Activated CD8-positive, alpha-beta memory T cell treated with anti-CD3 and anti-CD28 coated beads, Interleukin-2, amount 50 U/mL, for 4 hours (primary cell): ENCODE measurements around the gene CFTR.

Experiments used
- DNase-seq: peaks from one replicate; pipeline ENCODE4 v3.0.0-alpha.2; 2020

Gene CFTR

DNA sequence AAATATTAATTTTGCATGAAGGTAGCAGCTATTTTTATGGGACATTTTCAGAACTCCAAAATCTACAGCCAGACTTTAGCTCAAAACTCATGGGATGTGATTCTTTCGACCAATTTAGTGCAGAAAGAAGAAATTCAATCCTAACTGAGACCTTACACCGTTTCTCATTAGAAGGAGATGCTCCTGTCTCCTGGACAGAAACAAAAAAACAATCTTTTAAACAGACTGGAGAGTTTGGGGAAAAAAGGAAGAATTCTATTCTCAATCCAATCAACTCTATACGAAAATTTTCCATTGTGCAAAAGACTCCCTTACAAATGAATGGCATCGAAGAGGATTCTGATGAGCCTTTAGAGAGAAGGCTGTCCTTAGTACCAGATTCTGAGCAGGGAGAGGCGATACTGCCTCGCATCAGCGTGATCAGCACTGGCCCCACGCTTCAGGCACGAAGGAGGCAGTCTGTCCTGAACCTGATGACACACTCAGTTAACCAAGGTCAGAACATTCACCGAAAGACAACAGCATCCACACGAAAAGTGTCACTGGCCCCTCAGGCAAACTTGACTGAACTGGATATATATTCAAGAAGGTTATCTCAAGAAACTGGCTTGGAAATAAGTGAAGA, 112.3 kb downstream of the CFTR start:
- no peak for DNase-seq

DNA sequence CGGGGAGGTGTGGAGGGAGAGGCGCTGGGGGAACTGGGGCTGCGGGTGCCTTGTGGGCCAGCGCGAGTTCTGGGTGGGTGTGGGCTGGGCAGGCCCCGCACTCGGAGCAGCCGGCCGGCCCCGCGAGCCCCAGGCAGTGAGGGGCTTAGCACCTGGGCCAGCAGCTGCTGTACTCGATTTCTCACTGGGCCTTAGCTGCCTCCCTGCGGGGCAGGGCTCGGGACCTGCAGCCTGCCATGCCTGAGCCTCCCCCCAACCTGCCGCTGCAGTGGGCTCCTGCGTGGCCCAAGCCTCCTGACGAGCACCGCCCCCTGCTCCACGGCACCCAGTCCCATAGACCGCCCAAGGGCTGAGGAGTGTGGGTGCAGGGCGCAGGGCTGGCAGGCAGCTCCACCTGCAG, 116.3 kb downstream of the CFTR start:
- DNase-seq = no peak

DNA sequence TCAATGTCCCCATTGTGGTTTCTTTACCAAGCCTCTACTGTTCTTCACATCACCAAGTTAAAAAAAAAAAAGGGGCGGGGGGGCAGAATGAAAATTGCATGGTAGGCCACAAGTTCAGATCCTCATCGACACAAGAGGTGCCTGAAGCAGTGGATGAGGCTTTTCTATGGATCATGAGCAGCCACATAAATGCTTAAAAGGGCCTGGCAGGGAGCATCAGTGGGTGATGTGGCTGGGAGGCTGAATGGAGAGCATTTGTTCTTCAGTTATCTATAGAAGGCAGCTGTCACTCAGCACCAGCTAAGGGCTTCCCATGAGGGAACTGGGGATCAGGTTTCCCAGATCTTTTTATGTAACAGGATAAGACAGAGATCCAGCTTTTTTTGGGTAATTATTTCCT, 117.9 kb downstream of the CFTR start:
- DNase-seq = no peak

DNA sequence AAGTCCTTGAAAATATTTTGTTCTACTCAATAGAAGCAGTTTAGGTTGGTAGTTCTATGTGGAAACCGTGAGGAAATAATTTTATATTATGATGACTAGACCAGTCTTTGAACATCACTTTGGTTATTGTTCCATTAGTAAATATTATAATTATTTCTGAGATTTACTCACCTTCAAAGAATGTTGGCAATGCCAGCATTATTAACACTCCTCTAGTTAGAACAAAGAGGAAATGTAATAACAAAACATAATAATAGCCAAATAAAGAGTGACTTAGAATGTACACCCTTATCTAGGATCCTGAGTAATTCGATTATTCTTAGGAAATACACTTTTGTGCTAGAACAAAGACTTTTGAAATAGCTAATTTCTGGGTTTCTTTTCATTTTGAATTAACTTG, 121.1 kb downstream of the CFTR start:
- DNase-seq = no peak

DNA sequence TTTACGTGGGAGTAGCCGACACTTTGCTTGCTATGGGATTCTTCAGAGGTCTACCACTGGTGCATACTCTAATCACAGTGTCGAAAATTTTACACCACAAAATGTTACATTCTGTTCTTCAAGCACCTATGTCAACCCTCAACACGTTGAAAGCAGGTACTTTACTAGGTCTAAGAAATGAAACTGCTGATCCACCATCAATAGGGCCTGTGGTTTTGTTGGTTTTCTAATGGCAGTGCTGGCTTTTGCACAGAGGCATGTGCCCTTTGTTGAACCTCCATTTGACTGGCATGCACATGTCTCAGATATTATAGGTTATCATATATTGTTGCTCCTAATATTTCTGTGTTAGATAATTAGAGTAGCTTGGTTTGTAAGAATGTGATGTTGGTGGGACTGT, 123.8 kb downstream of the CFTR start:
- DNase-seq = no peak

DNA sequence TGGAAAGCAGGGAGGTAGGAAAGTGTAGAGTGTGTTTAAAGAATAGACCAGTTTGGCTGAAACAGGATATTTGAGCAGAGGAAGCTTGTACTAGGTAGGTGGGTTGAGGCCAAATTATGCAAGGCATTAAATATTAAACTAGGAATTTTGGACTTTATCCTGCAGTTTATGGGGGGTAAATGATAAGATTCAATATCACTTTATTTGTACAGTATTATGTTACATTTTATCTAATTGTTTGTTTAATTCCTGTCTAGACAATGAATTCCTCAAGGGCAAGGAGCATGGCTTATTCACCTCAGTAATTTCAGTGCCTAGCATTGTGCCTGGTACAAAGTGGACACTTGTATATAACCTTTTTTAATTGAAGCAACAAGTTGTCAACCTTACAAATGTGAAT, 125.9 kb downstream of the CFTR start:
- no peak for DNase-seq

DNA sequence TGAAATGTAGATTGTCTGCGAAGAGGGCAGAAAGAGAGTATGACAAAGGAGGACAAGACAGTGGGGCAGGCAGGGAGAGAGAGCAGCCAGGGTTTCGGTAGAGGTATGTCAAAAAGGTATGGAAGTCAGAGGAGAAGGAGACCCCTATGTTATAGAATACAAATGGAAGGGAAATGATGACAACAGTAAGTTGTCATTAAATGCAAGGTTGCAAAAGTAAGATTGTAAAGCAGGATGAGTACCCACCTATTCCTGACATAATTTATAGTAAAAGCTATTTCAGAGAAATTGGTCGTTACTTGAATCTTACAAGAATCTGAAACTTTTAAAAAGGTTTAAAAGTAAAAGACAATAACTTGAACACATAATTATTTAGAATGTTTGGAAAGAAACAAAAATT, 126.3 kb downstream of the CFTR start:
- DNase-seq = no peak

DNA sequence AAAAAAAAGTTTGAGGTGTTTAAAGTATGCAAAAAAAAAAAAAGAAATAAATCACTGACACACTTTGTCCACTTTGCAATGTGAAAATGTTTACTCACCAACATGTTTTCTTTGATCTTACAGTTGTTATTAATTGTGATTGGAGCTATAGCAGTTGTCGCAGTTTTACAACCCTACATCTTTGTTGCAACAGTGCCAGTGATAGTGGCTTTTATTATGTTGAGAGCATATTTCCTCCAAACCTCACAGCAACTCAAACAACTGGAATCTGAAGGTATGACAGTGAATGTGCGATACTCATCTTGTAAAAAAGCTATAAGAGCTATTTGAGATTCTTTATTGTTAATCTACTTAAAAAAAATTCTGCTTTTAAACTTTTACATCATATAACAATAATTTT, 130.6 kb downstream of the CFTR start:
- DNase-seq = no peak

DNA sequence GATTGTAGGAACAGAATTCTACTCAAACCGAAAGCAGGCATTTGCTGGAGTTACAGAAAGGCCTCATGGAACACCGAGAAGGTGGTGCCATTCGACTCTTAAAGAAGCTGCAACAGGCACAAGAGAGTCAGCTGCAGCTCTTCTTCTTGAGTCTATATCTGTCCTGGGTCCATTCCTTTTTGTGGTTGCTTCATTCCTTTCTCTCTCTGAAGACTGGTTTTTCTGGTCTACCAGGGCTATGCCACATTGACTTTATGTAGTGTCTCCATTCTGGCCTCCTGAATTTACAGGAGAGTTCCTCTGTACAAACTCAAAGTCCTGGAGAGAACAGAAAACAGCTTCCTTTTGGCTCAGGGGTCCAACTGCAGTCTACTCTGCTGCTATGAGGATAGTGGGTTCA, 132.8 kb downstream of the CFTR start:
- no peak for DNase-seq

DNA sequence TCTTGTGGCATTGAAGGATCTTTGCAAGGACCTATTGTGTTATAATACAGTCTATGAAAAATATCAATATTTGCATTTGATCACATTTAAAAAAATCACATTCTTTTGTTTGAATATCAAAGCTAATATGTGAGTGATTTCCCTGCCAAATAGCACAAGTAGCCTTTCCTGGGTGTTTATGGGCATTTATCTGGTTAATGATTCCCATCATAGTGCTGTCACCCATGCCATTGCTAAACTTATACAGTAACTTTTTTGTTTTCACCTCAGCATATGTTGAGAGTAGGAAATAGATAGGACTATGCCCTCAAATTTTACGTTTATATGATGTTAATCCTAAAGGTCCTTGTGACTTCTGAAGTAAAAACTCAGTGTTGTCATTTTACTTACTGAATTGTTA, 136.9 kb downstream of the CFTR start:
- DNase-seq = no peak

DNA sequence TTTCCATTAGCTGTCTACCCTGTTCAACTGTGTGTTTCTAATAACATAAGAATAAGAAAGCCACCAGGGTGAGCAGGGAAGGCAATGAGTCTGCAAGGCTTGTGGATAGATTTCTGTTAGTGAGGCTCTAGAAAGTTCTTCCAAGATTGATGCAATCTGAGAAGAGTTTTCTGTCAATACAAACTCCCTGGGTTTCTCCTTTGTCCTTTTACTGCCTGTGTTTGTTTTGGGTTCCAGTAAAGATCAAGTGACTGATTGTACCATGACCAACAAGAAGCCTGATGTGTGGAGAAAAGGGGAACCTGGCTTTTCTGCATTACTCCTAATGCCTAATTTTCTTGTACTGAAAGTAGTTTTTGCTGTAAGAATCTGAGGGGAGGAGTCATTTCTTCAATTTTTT, 139.9 kb downstream of the CFTR start:
- DNase-seq = no peak

DNA sequence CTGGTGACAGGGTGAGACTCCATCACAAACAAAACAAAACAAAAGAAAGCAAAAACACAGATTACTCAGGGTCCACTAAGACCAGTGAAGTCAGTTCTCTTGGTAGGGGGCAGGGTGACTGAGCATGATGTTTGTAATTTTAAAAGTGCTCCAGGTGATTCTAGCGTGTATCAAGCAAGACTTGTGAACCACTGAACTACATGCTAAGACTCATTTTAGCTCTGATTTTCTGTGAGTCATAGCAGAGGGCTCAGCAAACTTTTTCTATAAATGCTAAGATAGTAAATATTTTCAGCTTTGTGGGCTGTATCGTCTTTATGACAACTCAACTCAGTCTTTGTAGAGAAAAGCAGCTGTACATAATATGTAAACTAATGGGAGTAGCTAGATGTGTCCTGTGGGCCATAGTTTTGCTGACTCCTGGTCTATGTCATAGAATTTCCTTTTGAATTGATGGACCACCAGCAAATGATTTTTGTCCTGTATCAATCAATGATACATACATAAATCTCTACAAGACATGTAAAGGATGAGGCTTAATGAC, 141.3 kb downstream of the CFTR start:
- no peak for DNase-seq

DNA sequence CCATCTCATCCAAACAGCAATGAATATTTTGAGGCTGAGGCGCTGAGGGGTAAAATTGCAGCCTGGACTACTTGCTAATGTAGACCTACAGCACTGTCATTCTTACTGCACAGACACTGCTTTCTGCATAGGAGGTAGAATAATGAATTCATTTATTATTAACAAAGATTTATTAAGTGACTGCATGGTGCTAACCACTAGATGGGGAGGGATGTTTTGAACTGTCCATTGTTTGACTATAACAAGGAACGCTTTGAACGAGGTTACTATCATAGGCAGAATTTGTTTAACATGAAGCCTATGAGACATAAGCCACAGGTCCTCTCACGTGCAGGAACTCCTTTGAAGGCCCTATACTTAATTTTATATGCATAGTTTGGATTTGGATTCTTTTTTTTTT, 143.8 kb downstream of the CFTR start:
- DNase-seq = no peak

DNA sequence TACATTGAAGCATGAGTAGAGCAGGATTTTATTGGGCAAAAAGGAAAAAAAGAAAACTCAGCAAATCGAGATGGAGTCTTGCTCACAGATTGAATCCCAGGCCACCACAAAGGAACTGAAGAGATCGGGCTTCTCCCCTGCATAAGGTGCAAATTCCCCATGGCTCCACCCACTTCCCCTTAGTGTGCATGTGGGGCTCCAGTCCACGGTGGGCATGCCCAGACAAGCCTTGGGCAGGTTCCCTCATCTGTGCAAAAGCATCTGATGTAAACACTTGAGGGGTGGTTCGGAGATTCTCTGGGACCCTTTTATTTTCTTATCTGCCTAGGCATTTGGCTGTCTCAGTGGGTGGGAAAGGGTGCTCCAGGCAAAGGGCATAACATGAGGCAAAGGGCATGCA, 150.7 kb downstream of the CFTR start:
- no peak for DNase-seq

DNA sequence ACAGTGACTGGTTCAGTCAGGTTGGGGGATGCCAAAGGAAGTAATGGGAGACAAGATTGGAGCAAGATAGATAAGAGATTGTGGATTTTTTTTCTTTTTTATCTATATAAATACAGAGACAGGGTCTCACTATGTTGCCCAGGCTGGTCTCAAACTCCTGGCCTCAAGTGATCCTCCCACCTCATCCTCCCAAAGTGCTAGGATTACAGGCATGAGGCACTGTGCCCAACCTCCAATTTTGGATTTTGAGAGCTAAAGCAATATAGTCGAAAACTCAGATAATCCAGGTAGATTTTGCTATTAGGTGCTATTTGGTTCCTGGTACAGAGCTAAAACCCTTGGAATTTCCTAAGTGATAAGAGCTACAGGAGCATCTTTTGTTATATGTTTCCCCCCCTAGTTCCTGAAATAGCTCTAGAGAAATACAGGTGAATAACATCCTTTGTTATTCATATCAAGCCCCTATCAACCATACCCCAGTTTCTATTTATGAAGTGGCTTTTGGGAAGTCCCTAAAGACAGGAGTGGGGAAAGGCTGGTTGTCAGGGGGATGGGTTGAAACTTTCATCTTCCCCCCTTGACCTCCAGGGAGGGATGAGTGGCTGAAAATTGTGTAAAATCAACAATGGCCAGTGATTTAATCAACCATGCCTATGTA, 151.2 kb downstream of the CFTR start:
- no peak for DNase-seq

DNA sequence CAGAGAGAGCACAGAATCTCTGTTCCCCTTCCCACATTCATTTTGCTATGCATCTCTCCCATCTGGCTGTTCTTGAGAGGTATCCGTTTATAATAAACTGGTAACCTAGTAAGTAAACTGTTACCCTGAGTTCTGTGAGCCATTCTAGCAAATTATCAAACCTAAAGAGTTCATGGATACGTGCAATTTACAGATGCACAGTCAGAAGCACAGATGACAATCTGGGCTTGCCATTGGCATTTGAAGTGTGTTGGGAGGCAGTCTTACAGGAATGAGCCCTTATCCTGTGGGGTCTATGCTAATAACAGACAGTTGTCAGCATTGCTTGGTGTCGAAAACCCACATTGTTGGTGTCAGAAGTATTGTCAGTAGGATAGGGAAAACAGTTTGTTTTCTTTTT, 151.8 kb downstream of the CFTR start:
- no peak for DNase-seq

DNA sequence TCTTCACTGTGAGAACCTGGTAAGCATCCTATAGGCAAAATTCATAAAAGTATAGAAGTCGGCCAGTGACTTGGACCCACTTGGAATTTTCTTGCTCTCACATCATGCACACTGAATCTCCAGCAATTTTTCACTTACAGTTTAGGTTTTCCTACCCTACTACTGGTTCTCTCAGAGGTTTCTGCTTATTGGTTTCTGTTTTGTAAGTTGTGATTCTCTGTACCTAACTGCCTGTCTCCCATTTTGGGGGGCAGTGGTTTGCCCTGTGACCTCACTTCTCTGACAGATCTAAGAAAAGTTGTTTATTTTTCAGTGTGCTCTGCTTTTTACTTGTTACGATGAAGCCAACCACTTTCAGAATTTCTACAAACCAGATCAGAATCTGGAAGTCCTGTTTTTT, 158.1 kb downstream of the CFTR start:
- no peak for DNase-seq

DNA sequence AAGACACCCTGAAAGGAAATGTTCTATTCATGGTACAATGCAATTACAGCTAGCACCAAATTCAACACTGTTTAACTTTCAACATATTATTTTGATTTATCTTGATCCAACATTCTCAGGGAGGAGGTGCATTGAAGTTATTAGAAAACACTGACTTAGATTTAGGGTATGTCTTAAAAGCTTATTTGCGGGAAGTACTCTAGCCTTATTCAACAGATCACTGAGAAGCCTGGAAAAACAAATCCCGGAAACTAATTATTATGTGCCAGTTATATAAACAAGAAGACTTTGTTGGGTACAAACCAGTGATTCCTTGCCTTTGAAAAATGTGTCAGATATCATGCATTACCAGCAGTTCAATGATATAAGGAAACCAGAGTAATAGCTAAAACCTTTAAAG, 160.1 kb downstream of the CFTR start:
- no peak for DNase-seq

DNA sequence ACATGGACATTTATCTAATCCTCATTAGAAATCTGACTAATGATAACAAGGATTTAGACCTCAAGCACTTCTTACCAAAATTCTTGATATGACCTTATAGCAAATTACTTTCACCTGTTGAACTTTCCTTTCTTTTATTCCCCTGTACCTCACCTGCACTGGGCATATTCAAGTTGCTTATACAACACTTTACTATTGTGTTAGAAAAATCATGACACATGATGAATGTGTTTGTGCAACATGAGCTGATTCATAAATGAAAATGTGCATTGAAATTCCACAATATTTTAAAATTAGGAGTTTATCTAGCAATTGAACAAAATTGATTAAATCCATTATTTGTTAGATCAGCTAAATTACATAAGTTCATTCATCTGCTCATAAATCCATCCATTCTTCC, 160.6 kb downstream of the CFTR start:
- no peak for DNase-seq

DNA sequence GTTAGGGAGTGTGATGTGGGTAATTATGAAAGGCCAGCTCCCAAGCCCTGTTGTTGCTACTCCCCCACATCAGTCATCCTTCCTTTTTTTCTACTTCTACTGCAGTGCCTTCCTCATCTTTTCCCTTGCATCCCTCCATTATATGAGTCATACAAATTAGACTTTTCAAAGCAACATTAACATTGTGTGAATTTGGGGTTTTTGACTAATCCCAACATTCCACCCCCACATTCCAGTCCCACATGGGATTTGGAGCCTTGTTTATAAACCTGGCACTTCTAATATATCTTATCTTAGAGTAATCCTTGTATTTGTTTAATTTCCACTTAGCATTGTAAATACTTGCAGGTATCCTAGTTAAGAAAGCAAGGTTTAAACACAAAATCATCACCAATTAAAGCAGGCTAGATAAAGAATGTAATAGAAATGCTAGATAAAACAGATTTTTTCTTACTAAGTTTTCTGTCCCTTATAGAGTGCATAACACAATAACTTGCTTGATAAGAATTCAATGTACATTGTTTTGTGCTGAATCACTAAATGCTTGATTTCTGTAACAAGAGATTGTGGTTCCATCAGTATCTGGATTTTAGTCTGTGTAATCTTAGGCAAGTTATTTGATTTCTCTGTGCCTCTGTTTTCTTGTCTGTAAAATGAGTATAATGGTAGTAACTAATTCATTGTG, 165.8 kb downstream of the CFTR start:
- DNase-seq = no peak

DNA sequence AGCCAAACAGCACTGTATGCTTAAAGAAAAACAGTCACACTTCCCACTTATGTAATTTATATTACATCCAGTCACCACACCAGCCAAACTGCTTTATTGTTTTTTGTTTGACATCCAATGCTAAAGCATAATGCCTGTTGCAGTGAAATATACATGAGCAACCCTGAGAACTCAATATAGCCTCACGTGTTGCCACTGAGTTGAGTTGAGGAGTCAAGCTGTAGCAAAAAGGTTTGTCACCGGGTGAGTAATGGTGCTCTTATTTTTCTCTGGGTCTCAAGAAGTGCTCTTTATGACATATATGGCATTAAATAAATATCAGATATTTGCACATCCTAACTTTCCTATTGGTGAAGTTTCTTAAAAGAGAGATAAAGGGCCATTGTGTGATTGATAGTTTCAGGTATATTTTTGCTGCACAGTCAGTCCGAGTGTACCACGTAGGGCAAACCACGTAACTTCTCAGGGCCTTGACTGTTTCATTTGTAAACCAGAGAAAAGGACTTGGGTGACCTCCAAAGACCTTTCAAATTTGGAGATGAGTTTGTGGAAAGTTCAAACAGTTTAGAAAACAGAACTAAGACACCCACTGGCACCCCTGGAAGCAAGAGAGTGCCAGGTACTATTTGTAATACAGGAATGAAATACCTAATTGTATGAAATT, 168.5 kb downstream of the CFTR start:
- no peak for DNase-seq

DNA sequence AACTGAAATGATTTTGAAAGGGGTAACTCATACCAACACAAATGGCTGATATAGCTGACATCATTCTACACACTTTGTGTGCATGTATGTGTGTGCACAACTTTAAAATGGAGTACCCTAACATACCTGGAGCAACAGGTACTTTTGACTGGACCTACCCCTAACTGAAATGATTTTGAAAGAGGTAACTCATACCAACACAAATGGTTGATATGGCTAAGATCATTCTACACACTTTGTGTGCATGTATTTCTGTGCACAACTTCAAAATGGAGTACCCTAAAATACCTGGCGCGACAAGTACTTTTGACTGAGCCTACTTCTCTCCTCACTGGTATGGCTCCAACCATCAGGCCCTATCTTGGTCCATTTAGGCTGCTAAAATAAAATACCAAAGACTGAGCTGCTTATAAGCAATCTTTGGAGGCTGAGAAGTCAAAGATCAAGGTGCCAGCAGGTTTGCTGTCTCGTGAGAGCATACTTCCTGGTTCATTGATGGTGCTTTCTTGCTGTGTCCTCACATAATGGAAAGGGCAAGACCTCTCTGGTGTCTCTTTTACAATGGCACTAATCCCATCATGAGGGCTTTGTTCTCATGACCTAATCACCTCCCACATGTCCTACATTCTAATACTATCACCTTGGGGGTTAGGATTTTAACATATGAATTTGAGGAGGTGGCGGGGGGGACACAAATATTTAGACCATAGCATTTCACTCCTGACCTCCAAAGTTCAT, 173.3 kb downstream of the CFTR start:
- no peak for DNase-seq

DNA sequence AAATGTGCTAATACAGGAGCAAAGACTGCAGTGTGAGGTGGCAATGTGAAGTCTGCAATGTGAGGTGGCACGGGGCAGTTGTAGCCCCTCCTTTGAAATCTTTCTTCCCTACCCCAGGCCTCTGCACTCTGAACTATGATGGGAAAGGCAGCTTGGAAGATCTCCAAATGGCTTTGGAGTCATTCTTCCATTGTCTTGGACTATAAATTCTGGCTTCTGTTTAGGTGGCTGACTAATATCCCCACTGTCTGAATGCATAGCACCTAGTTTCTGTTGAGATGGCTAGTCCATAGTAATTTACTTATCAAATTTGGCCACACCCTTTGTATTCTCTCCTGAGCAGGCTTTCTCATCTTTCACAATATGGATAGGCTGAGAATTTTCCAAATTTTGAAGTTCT, 175.0 kb downstream of the CFTR start:
- no peak for DNase-seq
